ENCODE data around the gene PRMT7.
A peak's percentile ranks its signal among the peaks of the same experiment; 100 is the strongest.

PRMT7 gene

GRCh38 chr16:68375801-68376536 lies 65.2 kb downstream of the PRMT7 start:
- DNase-seq (ENCODE audit: insufficient read length) (no peak), FAIRE-seq (no peak)
- no peak for TF ChIP-seq TAF1 (IDR thresholded peaks at IDR 0.05; ENCODE audit: borderline replicate concordance, low read depth, low read length)
- no peak for TF ChIP-seq POLR2A (IDR thresholded peaks at IDR 0.05; ENCODE audit: low read depth, low read length)
- no peak for TF ChIP-seq POLR2AphosphoS5 (IDR thresholded peaks at IDR 0.05; ENCODE audit: low read depth, low read length)

GRCh38 chr16:68376590-68376989 lies 65.8 kb downstream of the PRMT7 start:
- no peak for TF ChIP-seq POLR2A (IDR thresholded peaks at IDR 0.05; ENCODE audit: low read depth, low read length)
- no peak for TF ChIP-seq POLR2AphosphoS5 (IDR thresholded peaks at IDR 0.05; ENCODE audit: low read depth, low read length)
- TF ChIP-seq TAF1 (IDR thresholded peaks at IDR 0.05; ENCODE audit: borderline replicate concordance, low read depth, low read length): no peak
- no peak for FAIRE-seq
- no peak for DNase-seq (ENCODE audit: insufficient read length)

DNA sequence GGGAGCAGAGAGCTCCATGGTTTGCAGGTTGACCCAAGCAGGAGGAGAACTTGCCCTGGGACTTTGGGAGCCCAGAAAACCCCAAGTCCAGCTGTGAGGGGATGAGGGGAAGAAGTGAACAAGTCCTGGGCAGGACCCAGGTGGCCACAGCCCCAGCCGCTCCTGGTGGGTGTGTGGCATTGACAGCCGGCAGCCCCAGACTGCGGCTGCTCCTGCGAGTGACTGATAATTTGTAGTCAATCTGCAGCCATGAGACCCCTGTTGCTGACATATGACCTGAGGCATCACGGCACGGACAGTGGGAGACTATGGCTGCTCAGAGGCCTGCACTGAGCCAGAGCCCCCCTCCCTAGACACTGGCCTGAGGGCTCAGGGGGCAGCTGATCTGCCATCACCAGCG lies 66.4 kb downstream of the PRMT7 start:
- DNase-seq (ENCODE audit: insufficient read length) (no peak), FAIRE-seq (no peak)
- no peak for TF ChIP-seq POLR2AphosphoS5 (IDR thresholded peaks at IDR 0.05; ENCODE audit: low read depth, low read length)
- no peak for TF ChIP-seq TAF1 (IDR thresholded peaks at IDR 0.05; ENCODE audit: borderline replicate concordance, low read depth, low read length)
- TF ChIP-seq POLR2A (IDR thresholded peaks at IDR 0.05; ENCODE audit: low read depth, low read length): no peak

- DNase-seq (ENCODE audit: insufficient read length): no peak
- no peak for TF ChIP-seq POLR2AphosphoS5 (IDR thresholded peaks at IDR 0.05; ENCODE audit: low read depth, low read length)
- TF ChIP-seq TAF1 (IDR thresholded peaks at IDR 0.05; ENCODE audit: borderline replicate concordance, low read depth, low read length): no peak
- no peak for TF ChIP-seq POLR2A (IDR thresholded peaks at IDR 0.05; ENCODE audit: low read depth, low read length)
- no peak for FAIRE-seq
These were observed 67.0 kb downstream of the PRMT7 start for GRCh38 chr16:68377667-68378393.

GRCh38 chr16:68378436-68379415 lies 67.9 kb downstream of the PRMT7 start:
- peak; percentile 58 for FAIRE-seq
- DNase-seq (ENCODE audit: insufficient read length): no peak
- no peak for TF ChIP-seq POLR2AphosphoS5 (IDR thresholded peaks at IDR 0.05; ENCODE audit: low read depth, low read length)

GRCh38 chr16:68379472-68380347 lies 68.9 kb downstream of the PRMT7 start:
- FAIRE-seq (no peak), DNase-seq (ENCODE audit: insufficient read length) (no peak)
- TF ChIP-seq POLR2AphosphoS5 (IDR thresholded peaks at IDR 0.05; ENCODE audit: low read depth, low read length) (no peak), POLR2A (IDR thresholded peaks at IDR 0.05; ENCODE audit: low read depth, low read length) (no peak), TAF1 (IDR thresholded peaks at IDR 0.05; ENCODE audit: borderline replicate concordance, low read depth, low read length) (no peak)

- TF ChIP-seq TAF1 (IDR thresholded peaks at IDR 0.05; ENCODE audit: borderline replicate concordance, low read depth, low read length) (no peak), POLR2A (IDR thresholded peaks at IDR 0.05; ENCODE audit: low read depth, low read length) (no peak), POLR2AphosphoS5 (IDR thresholded peaks at IDR 0.05; ENCODE audit: low read depth, low read length) (no peak)
- DNase-seq (ENCODE audit: insufficient read length) (no peak), FAIRE-seq (no peak)
These were observed 69.5 kb downstream of the PRMT7 start for GRCh38 chr16:68380348-68380670.

DNA sequence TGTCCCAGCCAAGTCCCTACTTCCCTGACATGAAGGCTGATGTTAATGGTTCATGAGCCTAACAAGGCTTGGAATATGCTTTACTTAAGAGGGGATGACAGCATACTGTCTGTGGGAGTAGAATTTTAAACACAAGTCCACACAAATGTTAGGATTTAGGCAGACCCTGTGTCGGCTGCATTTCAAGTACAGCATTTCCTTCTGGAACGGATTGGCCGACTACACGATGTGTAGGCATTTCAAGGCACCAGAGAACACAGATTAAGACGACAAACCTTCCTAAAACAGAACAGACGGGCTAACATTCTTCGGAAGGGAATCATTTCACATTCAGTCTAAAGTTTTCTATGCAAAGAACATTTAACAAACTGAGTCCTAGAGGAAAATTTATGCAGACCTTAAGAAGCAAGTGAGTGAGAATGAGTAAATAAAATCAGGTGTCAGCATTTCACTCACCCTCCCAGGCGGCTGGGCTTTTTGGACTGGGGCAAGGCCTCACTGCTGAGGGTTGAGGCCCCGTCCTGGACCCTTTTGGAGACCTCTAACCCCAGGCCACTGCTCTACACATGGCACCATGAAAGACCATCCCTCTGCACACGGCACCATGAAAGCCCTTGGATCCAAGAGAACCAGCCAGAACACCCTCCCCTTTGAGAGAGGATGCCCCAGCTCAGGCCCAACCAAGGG lies 70.0 kb downstream of the PRMT7 start:
- no peak for TF ChIP-seq POLR2AphosphoS5 (IDR thresholded peaks at IDR 0.05; ENCODE audit: low read depth, low read length)
- TF ChIP-seq TAF1 (IDR thresholded peaks at IDR 0.05; ENCODE audit: borderline replicate concordance, low read depth, low read length): no peak
- TF ChIP-seq POLR2A (IDR thresholded peaks at IDR 0.05; ENCODE audit: low read depth, low read length): no peak
- DNase-seq (ENCODE audit: insufficient read length): no peak
- FAIRE-seq: no peak

DNA sequence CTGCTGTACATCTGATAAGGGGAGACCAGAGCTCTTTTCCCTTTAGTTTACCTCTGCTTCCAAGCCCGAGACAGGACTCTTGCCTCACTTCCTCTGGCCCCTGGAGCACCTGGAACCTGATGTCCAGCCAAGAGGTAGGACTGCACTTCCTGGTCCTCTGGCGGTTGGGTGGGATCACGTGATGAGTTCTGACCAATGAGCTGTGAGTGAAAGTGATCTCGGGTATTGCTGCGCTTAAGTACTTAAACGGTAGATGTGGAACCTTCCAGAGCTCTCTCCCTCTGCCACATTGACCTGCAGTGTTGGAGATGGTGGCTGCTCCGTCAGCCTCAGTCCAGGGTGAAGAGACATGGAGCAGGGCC lies 70.5 kb downstream of the PRMT7 start:
- DNase-seq (ENCODE audit: insufficient read length): no peak
- TF ChIP-seq POLR2AphosphoS5 (IDR thresholded peaks at IDR 0.05; ENCODE audit: low read depth, low read length) (no peak), POLR2A (IDR thresholded peaks at IDR 0.05; ENCODE audit: low read depth, low read length) (no peak), TAF1 (IDR thresholded peaks at IDR 0.05; ENCODE audit: borderline replicate concordance, low read depth, low read length) (no peak)
- no peak for FAIRE-seq

DNA sequence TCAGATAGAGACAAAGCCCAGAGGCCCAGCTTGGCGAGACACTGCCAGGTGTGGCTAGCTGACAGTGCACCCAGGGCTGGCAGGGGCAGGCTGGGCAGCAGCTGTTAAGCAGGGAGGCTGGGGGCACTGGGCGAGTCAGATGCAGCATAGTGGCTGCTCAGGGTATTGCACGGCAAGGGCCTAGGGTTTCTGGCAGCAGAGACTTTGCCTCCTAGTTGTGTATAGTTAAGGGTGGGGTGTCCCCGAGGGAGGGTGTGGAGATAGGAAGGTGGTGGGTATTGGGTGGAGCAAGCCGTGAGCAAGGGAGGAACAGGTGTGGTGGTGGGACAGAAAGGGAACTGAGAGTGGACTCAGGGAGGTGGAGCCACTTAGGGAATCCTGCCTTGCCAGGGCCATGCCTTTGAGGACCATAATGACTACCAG lies 71.5 kb downstream of the PRMT7 start:
- TF ChIP-seq TAF1 (IDR thresholded peaks at IDR 0.05; ENCODE audit: borderline replicate concordance, low read depth, low read length) (no peak), POLR2AphosphoS5 (IDR thresholded peaks at IDR 0.05; ENCODE audit: low read depth, low read length) (no peak), POLR2A (IDR thresholded peaks at IDR 0.05; ENCODE audit: low read depth, low read length) (no peak)
- peak; percentile 67 for FAIRE-seq
- peak; percentile 56 for DNase-seq (ENCODE audit: insufficient read length)
